ENCODE measurements around the gene CACNB4. TPM values are rescaled to one million over a fixed set of nuclear protein-coding genes. Genes with fewer than 3 reads are reported as not detected.

Gene CACNB4
- total RNA-seq, 2 donors from 2014 or later: 0.33 to 1.3 TPM

- Histone ChIP-seq H3K36me3 (replicated peaks in 1 of 2; ENCODE audit: insufficient read depth in 1 of 2, low read depth in 2 of 2) (no peaks in the 10 kb centered on the region), H3K27me3 (no peaks in the 10 kb centered on the region), H3K9me3 (no peaks in the 10 kb centered on the region), H3K27ac (no peak overlapping the region), H3K4me3 (no peak overlapping the region), H3K4me1 (no peaks in the 10 kb centered on the region)
- DNase-seq (no peak), ATAC-seq (no peak)
- intact Hi-C loops (cut with DNase I): no loop called here
- 91 to 100% methylated on average over 1 of the region's 1 CpG for WGBS, 2 donors
- TF ChIP-seq CTCF (IDR thresholded peaks at IDR 0.05): no peak
- TF ChIP-seq POLR2A (IDR thresholded peaks at IDR 0.05): no peak
These were observed 308.2 kb downstream of the CACNB4 start for GRCh38 chr2:151790689-151791088.

GRCh38 chr2:151789055-151789834 lies 309.6 kb downstream of the CACNB4 start:
- TF ChIP-seq POLR2A (IDR thresholded peaks at IDR 0.05) (no peak), CTCF (IDR thresholded peaks at IDR 0.05) (no peak)
- H3K36me3 ChIP-seq (replicated peaks in 1 of 2; ENCODE audit: insufficient read depth in 1 of 2, low read depth in 2 of 2): peaks cover 5 to 6% of the 10 kb centered on the region in 2 donors
- H3K4me1 ChIP-seq: no peaks in the 10 kb centered on the region
- no peak for ATAC-seq
- no peaks in the 10 kb centered on the region for H3K27me3 ChIP-seq
- no peak overlapping the region for H3K27ac ChIP-seq
- no peaks in the 10 kb centered on the region for H3K9me3 ChIP-seq
- DNase-seq: no peak
- H3K4me3 ChIP-seq: no peak overlapping the region
- intact Hi-C loops (cut with DNase I): no loop called here
- 83 to 90% methylated on average over 4 of the region's 4 CpGs for WGBS, 2 donors

DNA sequence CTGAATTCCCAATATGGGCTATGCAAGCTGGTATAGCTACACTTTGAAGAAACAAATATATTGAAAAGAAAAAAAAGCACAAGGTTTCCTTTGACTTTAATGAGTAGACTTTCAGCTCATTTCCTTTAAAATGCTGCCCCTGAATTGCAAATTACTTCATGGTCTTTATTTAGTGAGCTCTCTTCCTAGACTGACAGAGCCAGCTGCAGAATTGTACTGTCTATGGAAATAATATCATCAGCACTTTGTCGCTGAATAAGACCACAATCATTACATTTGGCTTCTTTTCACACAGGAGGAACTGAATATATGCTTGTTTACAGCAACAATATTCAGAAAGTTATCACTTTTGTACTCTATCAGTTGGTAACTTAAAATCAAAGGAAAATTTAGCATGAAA lies 312.4 kb downstream of the CACNB4 start:
- WGBS, 2 donors: 91 to 92% methylated on average over 1 of the region's 1 CpG
- no peak overlapping the region for H3K4me3 ChIP-seq
- H3K27me3 ChIP-seq: no peaks in the 10 kb centered on the region
- no peak overlapping the region for H3K27ac ChIP-seq
- H3K36me3 ChIP-seq (replicated peaks in 1 of 2; ENCODE audit: insufficient read depth in 1 of 2, low read depth in 2 of 2): peaks cover 5 to 6% of the 10 kb centered on the region in 2 donors
- ATAC-seq (no peak), DNase-seq (no peak)
- intact Hi-C loops (cut with DNase I): no loop called here
- no peaks in the 10 kb centered on the region for H3K9me3 ChIP-seq
- H3K4me1 ChIP-seq: no peaks in the 10 kb centered on the region
- TF ChIP-seq POLR2A (IDR thresholded peaks at IDR 0.05): no peak
- TF ChIP-seq CTCF (IDR thresholded peaks at IDR 0.05): no peak

- H3K4me1 ChIP-seq: no peaks in the 10 kb centered on the region
- H3K36me3 ChIP-seq (replicated peaks in 1 of 2; ENCODE audit: insufficient read depth in 1 of 2, low read depth in 2 of 2): peaks cover 5 to 6% of the 10 kb centered on the region in 2 donors
- intact Hi-C loops (cut with DNase I): no loop called here
- H3K4me3 ChIP-seq: no peak overlapping the region
- H3K27ac ChIP-seq: no peak overlapping the region
- ATAC-seq (no peak), DNase-seq (no peak)
- 96 to 98% methylated on average over 5 of the region's 5 CpGs for WGBS, 2 donors
- no peak for TF ChIP-seq POLR2A (IDR thresholded peaks at IDR 0.05)
- TF ChIP-seq CTCF (IDR thresholded peaks at IDR 0.05): no peak
- no peaks in the 10 kb centered on the region for H3K9me3 ChIP-seq
- no peaks in the 10 kb centered on the region for H3K27me3 ChIP-seq
These were observed 312.8 kb downstream of the CACNB4 start for GRCh38 chr2:151786077-151786476.

DNA sequence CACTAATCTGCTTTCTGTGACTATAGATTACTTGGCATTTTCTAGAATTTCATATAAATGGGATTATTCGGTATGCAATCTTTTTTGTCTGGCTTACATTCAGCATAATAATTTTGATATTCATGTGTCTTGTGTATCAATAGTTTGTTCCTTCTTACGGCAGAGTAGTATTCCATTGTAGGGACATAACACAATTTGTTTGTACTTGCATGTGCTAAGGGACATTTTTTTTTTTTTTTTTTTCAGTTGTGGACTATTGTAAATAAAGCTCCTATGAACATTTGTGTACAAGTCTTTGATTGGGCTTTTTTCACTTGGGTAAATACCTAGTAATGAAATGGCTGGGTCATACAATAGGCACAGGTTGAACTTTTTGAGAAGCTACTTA lies 315.7 kb downstream of the CACNB4 start:
- no peak overlapping the region for H3K27ac ChIP-seq
- H3K9me3 ChIP-seq: no peaks in the 10 kb centered on the region
- TF ChIP-seq CTCF (IDR thresholded peaks at IDR 0.05) (no peak), POLR2A (IDR thresholded peaks at IDR 0.05) (no peak)
- H3K4me3 ChIP-seq: no peak overlapping the region
- DNase-seq (no peak), ATAC-seq (no peak)
- H3K36me3 ChIP-seq (replicated peaks in 1 of 2; ENCODE audit: insufficient read depth in 1 of 2, low read depth in 2 of 2): peaks cover 5 to 6% of the 10 kb centered on the region in 2 donors
- H3K27me3 ChIP-seq: no peaks in the 10 kb centered on the region
- 96 to 99% methylated on average over 2 of the region's 2 CpGs for WGBS, 2 donors
- intact Hi-C loops (cut with DNase I): no loop called here
- H3K4me1 ChIP-seq: no peaks in the 10 kb centered on the region
